NOMO-1 treated with DMSO at 0.1 percent for 48 hours (cell line): ENCODE measurements around the gene SNX21.
A peak's percentile ranks its signal among the peaks of the same experiment; 100 is the strongest.
"Not testable (repeated sequence)": the region's sequence is repeated elsewhere in the genome, so short reads cannot be mapped to it uniquely, and the experiment has no call there.

Source experiments
- DNase-seq: peaks from one replicate; lab custom pipeline; 2025; ENCODE audit not compliant: unreplicated experiment; lab: John Stamatoyannopoulos, UW

Gene SNX21

DNA sequence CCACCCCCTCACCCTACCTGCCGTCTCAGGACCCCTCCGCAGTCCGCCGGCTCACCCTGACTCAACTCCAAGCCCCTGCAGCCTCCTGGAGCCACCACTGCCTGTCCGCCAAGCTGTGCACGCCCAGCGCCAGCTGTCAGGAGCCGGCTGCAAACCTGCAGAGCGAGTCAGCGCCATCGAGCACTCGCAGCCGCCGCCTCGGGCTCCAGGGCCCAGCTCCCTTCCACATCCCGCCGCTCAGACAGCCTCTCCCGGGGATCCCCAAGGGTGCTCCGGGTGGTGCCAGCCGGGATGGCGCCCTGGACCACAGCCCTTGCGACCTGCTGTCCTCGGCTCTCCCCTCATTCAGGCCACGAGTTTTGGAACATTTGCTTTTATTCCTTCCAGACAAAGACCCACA lies 10.7 kb upstream of the SNX21 start:
- no peak for DNase-seq

DNA sequence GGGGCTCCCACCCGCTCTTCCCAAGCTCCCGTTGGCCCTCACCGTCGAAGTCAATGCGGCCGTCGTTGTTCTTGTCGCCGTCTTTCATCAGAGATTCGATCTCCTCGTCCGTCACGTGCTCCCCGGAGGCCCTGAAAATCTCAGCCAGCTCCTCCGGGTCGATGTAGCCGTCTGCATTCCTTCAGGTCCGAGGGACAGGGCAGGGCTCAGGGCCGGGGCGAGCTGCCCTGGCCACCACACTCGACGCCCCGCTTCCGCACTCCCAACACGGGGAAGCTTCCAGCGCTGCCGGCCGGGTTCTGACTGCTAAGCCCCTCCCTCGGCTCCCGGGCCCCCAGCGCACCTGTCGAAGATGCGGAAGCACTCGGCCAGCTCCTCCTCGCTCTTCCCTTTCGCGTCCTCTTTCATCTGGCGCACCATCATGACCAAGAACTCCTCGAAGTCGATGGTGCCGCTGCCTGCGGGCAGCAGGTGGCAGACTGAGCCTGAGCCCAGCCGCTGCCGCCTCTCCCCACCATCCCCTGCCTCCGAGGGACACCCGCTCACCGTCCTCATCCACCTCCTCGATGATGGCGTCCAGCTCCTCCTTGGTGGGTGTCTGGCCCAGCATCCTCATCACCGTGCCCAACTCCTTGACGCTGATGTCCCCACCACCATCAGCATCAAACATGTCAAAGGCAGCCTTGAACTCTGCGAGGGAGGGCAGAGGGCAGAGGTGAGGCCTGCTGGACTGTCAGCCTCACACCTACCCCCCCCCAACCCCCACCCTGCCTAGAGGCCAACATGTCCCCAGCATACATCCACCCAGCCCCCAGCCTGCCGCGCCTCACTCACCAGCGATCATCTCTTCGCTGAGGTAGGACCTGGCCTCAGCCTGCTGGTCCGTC lies 9.4 kb upstream of the SNX21 start:
- DNase-seq: peak; percentile 48

DNA sequence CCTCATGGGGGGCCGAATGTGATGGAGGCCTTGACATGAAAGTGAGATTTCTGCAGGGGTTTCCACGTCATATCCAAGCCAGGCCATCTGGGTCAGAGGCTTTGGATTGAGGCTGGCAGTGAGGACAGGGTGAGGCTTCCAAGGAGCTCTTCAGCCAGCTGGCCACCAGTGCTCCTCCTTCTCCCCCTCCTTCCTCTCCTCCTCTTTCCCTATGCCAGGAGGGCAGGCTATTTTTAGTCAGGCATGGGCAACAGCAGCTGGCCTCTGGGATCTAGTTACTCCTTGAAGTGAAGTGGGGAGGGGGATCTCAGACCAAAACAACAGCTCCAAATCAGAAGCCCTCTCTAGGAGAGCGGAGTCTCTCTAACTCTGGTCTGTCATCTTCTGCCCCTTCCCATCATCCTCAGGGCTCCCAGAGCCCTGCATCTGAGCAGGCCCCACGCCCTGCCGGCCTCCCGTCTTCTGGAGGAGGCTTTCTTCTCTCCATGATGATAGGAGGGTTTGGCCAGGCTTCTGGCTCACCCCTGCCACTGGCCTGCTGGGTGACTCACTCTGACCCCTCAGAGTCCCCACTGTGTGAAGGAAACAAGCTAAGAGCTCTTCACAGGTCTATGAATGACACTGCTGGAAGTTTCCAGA lies 7.1 kb upstream of the SNX21 start:
- no peak for DNase-seq

DNA sequence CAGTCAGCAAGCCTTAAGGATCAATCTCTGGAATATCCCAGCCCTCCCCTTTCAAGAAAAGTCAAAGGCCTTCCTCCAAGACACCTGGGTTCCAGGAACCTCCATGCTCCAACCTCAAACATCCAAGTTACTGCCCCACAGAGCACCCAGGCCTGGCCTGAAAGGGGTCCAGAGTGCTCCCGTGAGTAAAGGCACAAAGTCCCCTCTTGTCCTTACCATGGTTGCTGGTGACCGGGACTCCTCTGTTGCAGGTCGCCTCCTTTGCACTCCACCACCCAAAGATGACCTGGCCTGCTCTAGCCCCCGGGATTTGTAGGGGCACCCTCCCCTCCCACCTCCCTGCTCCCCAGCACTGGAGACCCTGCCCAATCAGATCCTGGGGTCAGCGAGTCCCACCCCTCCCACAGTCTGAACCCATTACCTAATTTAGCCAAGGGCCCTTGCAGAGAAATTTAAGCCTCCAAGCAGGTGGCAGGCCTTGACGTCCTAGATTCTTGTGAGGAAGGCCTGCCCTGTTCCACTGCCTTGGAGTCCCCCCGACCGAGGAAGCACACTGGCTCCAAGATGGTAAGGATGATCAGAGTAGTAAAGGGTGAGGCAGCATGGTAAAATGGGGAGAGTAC lies 6.5 kb upstream of the SNX21 start, which contains the start of gene TNNC2:
TNNC2 (minus strand) TSS at position 283 of the 623 bp plus-strand sequence; CDS start at position 219, 64 bp downstream.
- no peak for DNase-seq

DNA sequence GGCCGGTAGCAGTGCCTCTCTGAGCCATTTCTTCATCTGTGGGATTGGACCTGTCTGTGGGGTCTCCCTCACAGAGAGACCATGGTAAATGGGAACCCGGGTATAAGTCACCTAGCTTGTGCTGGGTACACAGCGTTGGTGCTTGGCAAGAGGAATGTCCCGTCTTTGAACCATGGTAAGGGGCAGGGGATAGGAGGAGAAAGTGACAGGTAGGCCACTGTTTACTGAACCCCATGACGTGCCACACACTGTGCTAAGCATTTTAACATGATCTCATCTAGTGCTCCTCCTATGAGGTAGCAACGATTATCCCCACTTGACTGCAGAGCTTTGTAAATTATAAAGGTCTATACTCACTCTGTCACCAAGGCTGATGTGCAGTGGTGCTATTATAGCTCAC lies 5.9 kb upstream of the SNX21 start:
- DNase-seq: no peak

DNA sequence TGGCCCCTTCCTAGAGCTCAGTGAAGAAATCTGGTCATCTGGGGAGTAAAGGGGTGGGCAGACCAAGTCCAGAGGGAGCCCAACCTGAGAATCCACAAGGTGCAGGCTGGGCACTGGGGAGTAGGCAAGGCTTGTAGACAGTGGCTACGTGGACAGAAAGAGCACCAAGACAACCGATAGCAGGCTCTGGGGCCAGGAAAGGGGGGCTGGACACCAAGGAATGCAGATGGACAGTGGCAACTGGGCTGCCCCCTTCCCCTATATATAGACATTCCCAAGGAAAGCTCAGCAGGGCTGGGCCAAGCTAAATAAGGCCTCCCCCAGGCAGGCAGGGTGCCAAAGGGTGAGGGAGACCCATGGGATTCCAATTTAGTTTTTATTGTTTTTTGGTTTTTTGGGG lies 5.0 kb upstream of the SNX21 start:
- DNase-seq: no peak

DNA sequence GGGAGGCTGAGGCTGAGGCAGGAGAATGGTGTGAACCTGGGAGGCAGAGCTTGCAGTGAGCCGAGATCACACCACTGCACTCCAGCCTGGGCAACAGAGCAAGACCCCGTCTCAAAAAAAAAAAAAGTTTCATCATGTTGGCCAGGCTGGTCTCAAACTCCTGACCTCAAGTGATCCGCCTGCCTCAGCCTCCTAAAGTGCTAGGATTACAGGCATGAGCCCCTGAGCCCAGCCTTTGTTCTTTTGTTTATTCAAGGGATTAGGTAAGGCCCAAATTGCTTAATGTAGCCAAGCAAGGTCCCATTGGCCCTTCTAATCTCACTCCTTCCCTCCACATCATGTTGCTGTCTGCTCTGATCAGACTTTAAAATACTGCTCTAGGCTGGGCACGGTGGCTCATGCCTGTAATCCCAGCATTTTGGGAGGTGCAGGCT lies 3.9 kb upstream of the SNX21 start:
- DNase-seq: not testable (repeated sequence)

DNA sequence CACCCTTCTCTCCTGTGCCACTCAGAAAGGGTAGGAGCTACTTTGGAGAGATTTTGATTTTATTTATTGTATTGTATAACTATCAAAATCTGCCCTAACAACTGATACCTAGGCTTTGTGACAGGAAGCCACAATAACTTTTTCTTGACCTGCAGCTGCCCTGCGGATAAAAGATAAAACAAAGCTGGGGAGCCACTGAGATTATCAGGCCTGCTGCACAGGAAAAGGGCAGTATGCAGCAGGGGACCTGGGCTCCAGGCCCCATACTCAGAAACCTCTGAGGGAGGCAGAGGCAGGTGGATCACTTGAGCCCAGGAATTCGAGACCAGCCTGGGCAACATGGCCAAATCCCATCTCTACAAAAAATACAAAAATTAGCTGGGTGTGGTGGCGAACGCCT lies 980 bp upstream of the SNX21 start:
- DNase-seq: no peak

DNA sequence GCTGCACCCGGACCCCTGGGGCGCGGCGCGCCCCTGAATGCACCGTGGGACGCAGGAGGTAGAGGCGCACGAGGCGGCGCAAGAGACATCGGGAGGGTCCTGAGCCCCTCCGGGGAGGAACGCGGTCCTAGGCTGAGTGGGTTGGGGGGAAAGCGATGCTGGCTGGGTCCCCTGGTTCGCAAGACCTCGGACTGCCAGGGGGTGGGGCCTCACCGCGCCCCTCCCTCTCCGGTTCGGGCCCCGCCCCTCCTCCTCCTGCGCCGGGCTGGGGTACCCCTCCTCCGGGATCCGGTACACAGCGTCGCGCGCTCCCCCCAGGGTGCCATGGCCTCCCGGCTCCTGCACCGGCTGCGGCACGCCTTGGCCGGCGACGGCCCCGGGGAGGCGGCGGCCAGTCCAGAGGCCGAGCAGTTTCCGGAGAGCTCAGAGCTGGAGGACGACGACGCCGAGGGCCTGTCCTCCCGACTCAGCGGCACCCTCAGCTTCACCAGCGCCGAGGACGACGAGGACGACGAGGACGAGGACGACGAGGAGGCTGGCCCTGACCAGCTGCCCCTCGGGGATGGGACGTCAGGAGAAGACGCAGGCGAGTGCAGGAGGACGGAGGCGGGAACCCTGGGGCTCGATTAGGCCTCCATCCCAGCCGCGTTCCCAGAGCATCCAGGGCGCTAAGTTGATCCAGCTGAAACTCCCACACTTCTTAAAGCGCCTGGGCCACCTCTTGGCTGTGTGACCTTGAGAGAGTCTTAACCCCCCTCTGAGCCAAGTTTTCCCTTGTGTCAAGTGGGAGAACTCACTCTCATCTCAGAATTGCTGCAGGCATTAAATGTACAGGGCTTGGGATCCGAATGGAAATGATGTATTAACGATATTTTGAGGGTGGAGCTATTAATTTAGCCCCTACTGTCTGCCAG lies 541 bp downstream of the SNX21 start:
- DNase-seq: no peak

DNA sequence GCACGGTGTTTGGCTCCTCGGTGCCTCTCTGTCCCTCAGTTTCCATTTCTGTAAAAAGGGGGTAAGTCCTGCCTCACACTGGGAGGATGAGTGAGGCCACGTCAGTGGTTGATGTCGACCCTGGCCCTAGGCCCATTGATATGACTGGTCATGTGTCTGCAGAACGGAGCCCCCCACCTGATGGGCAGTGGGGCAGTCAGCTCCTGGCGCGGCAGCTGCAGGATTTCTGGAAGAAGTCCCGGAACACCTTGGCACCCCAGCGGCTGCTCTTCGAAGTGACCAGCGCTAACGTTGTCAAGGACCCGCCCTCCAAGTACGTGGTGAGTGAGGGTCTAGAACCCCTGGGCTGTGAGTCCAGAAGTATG lies 1.2 kb downstream of the SNX21 start:
- DNase-seq: no peak

DNA sequence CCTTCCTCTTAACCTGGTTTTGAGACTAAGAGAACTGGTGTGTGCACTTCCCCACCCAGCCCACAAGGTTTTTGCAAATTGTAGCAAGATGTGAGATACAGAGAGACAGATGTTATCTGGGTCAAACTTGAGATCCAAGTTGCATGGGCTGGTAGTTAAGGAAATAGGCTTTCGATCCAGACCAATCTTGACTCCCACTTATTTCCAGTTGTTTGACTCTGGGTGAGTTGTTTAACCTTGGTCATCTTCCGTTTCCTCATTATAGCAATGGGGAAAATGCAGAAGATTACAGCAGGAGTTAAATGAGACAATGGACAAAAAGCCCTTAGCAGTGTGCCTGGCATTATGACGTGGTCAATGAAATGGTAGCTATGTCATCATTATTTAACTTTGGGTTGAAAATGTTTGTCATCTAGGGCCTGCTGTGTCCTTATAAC lies 1.7 kb downstream of the SNX21 start:
- peak; percentile 27 for DNase-seq

DNA sequence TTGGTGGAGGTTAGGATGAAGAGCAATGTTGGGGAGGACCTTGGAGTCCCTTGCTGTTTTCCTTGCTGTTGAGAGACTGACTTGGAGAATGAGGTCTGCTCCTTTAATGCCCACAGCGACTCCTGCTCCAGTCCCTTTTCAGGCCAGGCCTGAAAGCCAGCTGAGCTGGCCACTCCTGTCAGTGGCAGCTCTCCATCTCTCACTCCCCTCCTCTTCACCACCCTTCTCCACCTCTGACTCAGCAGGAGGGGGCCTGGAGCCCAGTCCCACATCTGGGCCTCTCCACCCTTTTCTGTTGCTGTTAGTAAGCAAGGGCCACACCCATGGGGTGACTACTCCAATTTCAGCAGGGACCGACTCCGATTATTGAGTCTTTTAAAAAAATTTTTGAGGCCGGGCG lies 2.2 kb downstream of the SNX21 start:
- no peak for DNase-seq

DNA sequence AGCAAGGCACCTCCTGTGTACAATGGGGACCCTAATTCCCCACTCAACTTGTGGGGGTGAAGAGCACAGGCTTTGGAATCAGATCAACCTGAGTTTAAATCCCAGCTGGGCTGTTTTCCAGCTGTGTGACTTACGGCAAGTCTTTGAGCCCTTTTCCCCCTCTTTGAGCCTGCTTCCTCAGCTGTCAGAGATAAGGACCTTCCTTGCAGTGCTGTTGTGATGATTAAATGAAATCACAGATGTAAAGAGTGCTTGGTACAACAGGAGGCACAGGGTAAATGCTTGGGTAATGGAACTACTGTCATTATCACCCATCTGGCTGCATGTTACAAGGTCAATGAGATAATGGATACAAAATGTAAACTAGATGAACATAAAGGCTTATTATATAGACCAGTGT lies 3.2 kb downstream of the SNX21 start:
- DNase-seq: no peak

DNA sequence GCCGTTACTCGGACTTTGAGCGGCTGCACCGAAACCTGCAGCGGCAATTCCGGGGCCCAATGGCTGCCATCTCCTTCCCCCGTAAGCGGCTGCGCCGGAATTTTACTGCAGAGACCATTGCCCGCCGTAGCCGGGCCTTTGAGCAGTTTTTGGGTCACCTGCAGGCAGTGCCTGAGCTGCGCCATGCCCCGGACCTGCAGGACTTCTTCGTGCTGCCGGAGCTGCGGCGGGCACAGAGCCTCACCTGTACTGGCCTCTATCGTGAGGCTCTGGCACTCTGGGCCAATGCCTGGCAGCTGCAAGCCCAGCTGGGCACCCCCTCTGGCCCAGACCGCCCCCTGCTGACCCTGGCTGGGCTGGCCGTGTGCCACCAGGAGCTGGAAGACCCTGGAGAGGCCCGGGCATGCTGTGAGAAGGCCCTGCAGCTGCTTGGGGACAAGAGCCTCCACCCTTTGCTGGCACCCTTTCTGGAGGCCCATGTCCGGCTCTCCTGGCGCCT lies 7.2 kb downstream of the SNX21 start:
- DNase-seq: no peak

DNA sequence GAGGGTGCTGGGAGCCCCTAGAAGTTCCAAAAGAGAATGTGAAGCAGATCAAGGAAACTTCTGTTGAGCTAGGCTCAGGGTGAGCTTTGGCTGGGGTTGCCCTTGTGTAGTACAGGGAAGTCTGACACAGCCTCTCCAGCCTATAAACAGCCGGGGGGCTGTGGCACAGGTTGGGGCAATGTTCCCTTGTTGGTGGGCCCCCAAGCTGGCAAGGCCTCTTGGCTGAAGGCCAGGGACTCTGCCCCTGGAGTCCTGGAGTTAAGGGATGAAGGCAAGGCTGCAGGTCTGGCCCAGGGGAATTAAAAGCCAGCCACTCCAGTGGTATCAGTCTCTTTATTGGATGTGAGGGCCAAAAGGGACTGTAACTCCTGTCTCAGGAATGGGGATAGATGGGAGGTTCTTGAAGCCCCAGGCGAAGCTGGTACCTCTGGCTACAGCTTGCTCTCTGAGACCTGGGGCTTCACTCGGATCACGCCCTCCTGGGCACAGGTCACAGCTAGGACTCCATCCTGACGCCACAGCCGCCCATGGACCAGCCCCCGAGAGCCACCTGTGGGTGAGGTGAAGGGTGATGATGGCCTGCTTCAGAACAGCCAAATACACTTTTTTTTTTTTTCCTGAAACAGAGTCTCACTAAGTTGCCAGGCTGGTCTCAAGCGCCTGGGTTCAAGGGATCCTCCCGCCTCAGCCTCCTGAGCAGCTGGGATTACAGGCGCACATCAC lies 8.0 kb downstream of the SNX21 start:
- DNase-seq: no peak

DNA sequence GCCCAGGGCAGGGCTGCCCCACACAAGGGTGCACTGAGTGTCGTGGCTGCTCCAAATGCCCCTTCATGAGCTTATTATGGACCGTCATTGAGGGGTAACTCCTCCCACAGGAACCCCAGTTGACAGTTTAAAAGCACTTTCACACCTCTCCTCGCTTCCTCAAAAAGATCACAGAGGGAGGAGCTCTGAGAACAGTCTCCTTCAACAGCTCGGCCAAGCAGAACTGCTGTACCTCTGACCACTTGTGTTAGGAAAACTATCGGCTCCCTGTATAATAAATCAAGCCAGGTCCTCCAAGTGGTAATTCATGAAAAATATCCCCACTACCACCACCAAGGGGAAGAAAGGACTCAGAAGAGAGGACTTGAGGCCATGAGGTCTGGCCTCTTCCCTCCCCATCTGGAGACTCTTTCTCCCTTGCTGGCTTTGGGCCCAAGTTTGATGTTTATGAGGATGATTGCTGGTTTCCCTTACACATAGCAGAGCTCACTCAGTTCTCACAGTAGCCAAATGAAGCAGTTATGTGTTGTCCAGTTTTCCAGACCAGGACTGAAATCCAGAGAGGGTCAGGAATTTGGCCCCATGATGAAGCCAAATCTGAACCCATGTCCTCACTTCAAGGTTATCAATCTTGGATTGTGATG lies 8.7 kb downstream of the SNX21 start:
- DNase-seq: peak; percentile 95

DNA sequence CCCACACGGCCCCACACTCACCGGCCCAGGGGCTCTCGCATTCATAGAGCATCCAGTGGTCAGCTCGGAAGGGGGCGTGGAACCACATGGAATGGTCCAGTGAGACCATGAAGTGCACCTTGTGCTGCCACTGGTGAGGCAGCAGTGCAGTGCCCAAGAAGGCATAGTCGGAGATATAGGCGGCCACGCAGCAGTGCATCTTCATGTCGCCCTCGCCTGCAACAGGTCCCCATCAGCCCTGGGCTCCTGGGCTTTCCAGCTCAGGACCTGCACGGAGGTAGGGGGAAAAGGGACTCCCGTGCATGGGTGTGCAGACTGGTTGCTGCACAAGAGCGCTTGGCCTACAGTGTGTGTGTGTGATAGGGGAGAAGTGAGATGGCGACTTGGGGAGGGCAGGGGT lies 9.9 kb downstream of the SNX21 start:
- DNase-seq: no peak

DNA sequence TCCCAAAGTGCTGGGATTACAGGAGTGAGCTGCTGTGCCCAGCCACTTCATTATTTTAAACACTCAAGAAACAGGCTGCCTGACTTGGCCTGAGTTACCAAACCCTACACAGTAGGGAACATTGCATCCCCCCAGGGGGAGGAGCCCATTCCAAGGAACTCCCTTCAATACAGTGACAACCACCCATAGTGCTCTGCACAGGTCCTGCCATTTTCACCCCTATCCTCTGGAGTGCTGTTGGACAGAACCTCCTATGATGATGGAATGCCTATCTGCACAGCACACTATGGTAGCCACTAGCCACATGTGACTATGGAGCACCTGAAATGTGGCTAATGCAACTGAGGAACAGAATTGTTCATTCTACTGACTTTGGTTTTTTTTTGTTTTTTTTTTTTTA lies 11.9 kb downstream of the SNX21 start:
- no peak for DNase-seq

DNA sequence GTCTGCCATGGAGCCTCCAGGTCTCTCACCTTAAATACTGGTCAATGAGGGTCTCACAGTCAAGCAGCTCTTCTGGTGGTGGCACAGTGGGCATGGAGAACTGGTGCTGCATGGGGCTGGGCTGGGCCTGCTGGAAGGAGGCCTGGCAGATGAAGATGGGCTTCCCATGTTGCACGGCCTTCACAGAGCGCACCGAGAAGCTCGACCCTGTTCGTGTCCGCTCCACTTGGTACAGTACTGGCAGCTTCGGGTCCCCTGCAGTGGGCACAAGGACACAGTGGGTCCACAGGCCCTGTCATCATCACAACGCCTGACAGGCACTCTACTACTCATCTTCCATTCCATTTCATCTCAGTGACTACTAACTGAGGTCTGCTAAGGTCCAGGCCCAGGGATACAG lies 14.8 kb downstream of the SNX21 start:
- no peak for DNase-seq
